BLaER1 treated with 17β-estradiol and CSF1 and Interleukin-3, amounts not matched to agents 10 nM and 100 nM (cell line): ENCODE data around the gene HOXD10.

Source experiments
- H3K27ac ChIP-seq, 11 experiments: shearing (Covaris generic); formaldehyde crosslinking; 2 replicates each; pipeline ENCODE4 v1.8.1; 2022
- H3K27me3 ChIP-seq, 11 experiments: shearing (Covaris generic); formaldehyde crosslinking; 2 replicates each; pipeline ENCODE4 v1.8.1; 2022
- H3K36me3 ChIP-seq, 11 experiments: shearing (Covaris generic); formaldehyde crosslinking; 2 replicates each; pipeline ENCODE4 v1.8.1; 2022
- H3K4me1 ChIP-seq, 10 experiments: shearing (Covaris generic); formaldehyde crosslinking; 2 replicates each; pipeline ENCODE4 v1.8.1; 2022
- H3K4me2 ChIP-seq, 11 experiments: shearing (Covaris generic); formaldehyde crosslinking; 2 replicates each; pipeline ENCODE4 v1.8.1; 2022
- H3K4me3 ChIP-seq, 10 experiments: shearing (Covaris generic); formaldehyde crosslinking; 2 replicates each; pipeline ENCODE4 v1.8.1; 2022
- H3K9ac ChIP-seq, 11 experiments: shearing (Covaris generic); formaldehyde crosslinking; 2 replicates each; pipeline ENCODE4 v1.8.1; 2022
- H3K9me3 ChIP-seq, 11 experiments: shearing (Covaris generic); formaldehyde crosslinking; replicated peaks in 1 of 11; 2 replicates each; pipeline ENCODE4 v1.8.1; 2022
- H4K20me1 ChIP-seq, 11 experiments: shearing (Covaris generic); formaldehyde crosslinking; 2 replicates each; pipeline ENCODE4 v1.8.1; 2022
- Cebpa-rat ChIP-seq, 11 experiments: shearing (Covaris generic); IDR thresholded peaks; 2 replicates each; pipeline ENCODE4 v1.8.1; 2022

HOXD10 gene

GRCh38 chr2:176106581-176107539 lies 9.7 kb upstream of the HOXD10 start, which contains the start of gene HOXD11:
TSS of gene HOXD11 (plus strand) at chr2:176107280. CDS start at chr2:176107356, 76 bp downstream.
- Histone ChIP-seq H3K4me2 (no peak within 1 kb of the TSS), H3K9ac (no peak within 1 kb of the TSS), H3K4me3 (no peak within 1 kb of the TSS; a peak in 1 of 20 replicates), H3K27me3 (peaks cover 92 to 99% (median 97%) of the 10 kb centered on the region in 11 experiments), H3K4me1 (no peaks in the 10 kb centered on the region), H3K36me3 (no peaks in the 10 kb centered on the region), H4K20me1 (peaks cover 0 to 47% (median 12%) of the 10 kb centered on the region in 11 experiments; a peak in 14 of 22 replicates), H3K27ac (no peak within 1 kb of the TSS), H3K9me3 (peaks cover 45 to 70% (median 54%) of the 10 kb centered on the region in 11 experiments)
- no peak for TF ChIP-seq Cebpa-rat (IDR thresholded peaks at IDR 0.05)

- no peak overlapping the region for H3K4me2 ChIP-seq
- TF ChIP-seq Cebpa-rat (IDR thresholded peaks at IDR 0.05): no peak
These were observed 8.8 kb upstream of the HOXD10 start for GRCh38 chr2:176107731-176108181.

GRCh38 chr2:176109192-176109901 lies 7.2 kb upstream of the HOXD10 start:
- Histone ChIP-seq H3K4me2 (no peak overlapping the region), H3K27ac (no peak overlapping the region), H3K4me1 (no peaks in the 10 kb centered on the region), H3K36me3 (no peaks in the 10 kb centered on the region), H3K27me3 (peaks cover 92 to 99% (median 97%) of the 10 kb centered on the region in 11 experiments), H4K20me1 (peaks cover 0 to 52% (median 28%) of the 10 kb centered on the region in 11 experiments; a peak in 17 of 22 replicates), H3K9ac (no peak overlapping the region), H3K4me3 (no peak overlapping the region), H3K9me3 (peaks cover 47 to 70% (median 53%) of the 10 kb centered on the region in 11 experiments)
- TF ChIP-seq Cebpa-rat (IDR thresholded peaks at IDR 0.05): no peak

More at GRCh38 chr2:176107731-176108181, 8.8 kb upstream of the HOXD10 start:
- Histone ChIP-seq H4K20me1 (peaks cover 0 to 47% (median 18%) of the 10 kb centered on the region in 11 experiments; a peak in 16 of 22 replicates), H3K27ac (no peak overlapping the region), H3K9me3 (peaks cover 53 to 71% (median 58%) of the 10 kb centered on the region in 11 experiments), H3K9ac (no peak overlapping the region), H3K4me1 (no peaks in the 10 kb centered on the region), H3K27me3 (peaks cover 92 to 99% (median 97%) of the 10 kb centered on the region in 11 experiments), H3K36me3 (no peaks in the 10 kb centered on the region), H3K4me3 (no peak overlapping the region)

- H3K4me1 ChIP-seq: no peaks in the 10 kb centered on the region
- H3K36me3 ChIP-seq: no peaks in the 10 kb centered on the region
- H3K27ac ChIP-seq: no peak overlapping the region
- no peak overlapping the region for H3K4me2 ChIP-seq
- H3K9me3 ChIP-seq: peaks cover 41 to 70% (median 51%) of the 10 kb centered on the region in 11 experiments
- TF ChIP-seq Cebpa-rat (IDR thresholded peaks at IDR 0.05): no peak
- H3K27me3 ChIP-seq: peaks cover 92 to 99% (median 97%) of the 10 kb centered on the region in 11 experiments
- peaks cover 0 to 53% (median 34%) of the 10 kb centered on the region in 11 experiments; a peak in 17 of 22 replicates for H4K20me1 ChIP-seq
- no peak overlapping the region for H3K4me3 ChIP-seq
- H3K9ac ChIP-seq: no peak overlapping the region
These were observed 6.6 kb upstream of the HOXD10 start for GRCh38 chr2:176109946-176110345.

GRCh38 chr2:176110415-176111308 lies 5.9 kb upstream of the HOXD10 start:
- no peaks in the 10 kb centered on the region for H3K4me1 ChIP-seq
- no peak overlapping the region for H3K9ac ChIP-seq
- H3K9me3 ChIP-seq: peaks cover 34 to 66% (median 48%) of the 10 kb centered on the region in 11 experiments
- no peak overlapping the region for H3K4me3 ChIP-seq
- TF ChIP-seq Cebpa-rat (IDR thresholded peaks at IDR 0.05): no peak
- H3K27ac ChIP-seq: no peak overlapping the region
- H3K36me3 ChIP-seq: no peaks in the 10 kb centered on the region
- no peak overlapping the region for H3K4me2 ChIP-seq
- peaks cover 0 to 56% (median 34%) of the 10 kb centered on the region in 11 experiments; a peak in 17 of 22 replicates for H4K20me1 ChIP-seq
- peaks cover 92 to 99% (median 97%) of the 10 kb centered on the region in 11 experiments for H3K27me3 ChIP-seq

- H3K9ac ChIP-seq: no peak overlapping the region
- no peaks in the 10 kb centered on the region for H3K36me3 ChIP-seq
- H3K9me3 ChIP-seq: peaks cover 34 to 66% (median 48%) of the 10 kb centered on the region in 11 experiments
- no peak for TF ChIP-seq Cebpa-rat (IDR thresholded peaks at IDR 0.05)
- no peaks in the 10 kb centered on the region for H3K4me1 ChIP-seq
- peaks cover 0 to 62% (median 33%) of the 10 kb centered on the region in 11 experiments; a peak in 17 of 22 replicates for H4K20me1 ChIP-seq
- H3K27ac ChIP-seq: no peak overlapping the region
- H3K4me2 ChIP-seq: no peak overlapping the region
- no peak overlapping the region for H3K4me3 ChIP-seq
- H3K27me3 ChIP-seq: peaks cover 92 to 99% (median 97%) of the 10 kb centered on the region in 11 experiments
These were observed 5.3 kb upstream of the HOXD10 start for GRCh38 chr2:176111309-176111663.

DNA sequence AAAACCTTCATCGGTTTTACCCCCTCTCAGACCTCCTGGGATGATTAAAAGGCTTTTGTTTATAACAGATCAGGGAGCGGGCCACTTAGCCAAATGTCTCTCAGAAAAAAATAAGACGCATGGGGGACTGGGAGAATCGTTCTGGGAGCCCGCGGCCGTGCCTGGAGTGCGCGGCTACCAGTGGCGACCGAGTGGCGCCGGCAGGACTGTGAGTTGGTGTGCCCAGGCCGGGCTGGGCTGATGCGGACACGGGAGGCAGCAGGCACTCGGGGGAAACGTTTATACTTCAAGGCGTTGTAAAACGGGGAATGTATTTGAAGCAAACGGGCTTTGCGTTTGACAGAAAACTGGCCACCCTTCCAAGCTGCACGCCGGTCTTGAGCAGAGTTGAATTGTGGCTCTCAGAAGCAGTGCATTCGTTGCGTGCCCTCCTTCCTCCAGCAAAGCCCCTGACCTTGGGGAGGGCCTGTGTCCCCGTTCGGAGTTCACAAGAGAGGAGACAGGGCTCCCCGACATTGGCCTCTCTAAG lies 4.7 kb upstream of the HOXD10 start:
- Histone ChIP-seq H3K4me2 (no peak overlapping the region), H3K27me3 (peaks cover 92 to 99% (median 97%) of the 10 kb centered on the region in 11 experiments), H3K4me3 (no peak overlapping the region), H4K20me1 (peaks cover 0 to 69% (median 33%) of the 10 kb centered on the region in 11 experiments; a peak in 17 of 22 replicates), H3K9me3 (peaks cover 34 to 66% (median 48%) of the 10 kb centered on the region in 11 experiments), H3K36me3 (no peaks in the 10 kb centered on the region), H3K4me1 (no peaks in the 10 kb centered on the region), H3K27ac (no peak overlapping the region), H3K9ac (no peak overlapping the region)
- TF ChIP-seq Cebpa-rat (IDR thresholded peaks at IDR 0.05): no peak
